ENCODE data around the gene POPDC2. TPM values are rescaled to one million over a fixed set of nuclear protein-coding genes. Genes with fewer than 3 reads are reported as not detected.

The POPDC2 gene
- total and polyA plus RNA-seq, 9 donors: 0.83 to 5.0 (median 2.9) TPM

- Histone ChIP-seq H3K27me3 (no peaks in the 10 kb centered on the region), H3K27ac (no peak overlapping the region), H3K4me3 (no peak overlapping the region), H3K9me3 (no peaks in the 10 kb centered on the region), H3K36me3 (no peaks in the 10 kb centered on the region), H3K4me1 (ENCODE audit: insufficient read depth) (peaks cover 3% of the 10 kb centered on the region)
- TF ChIP-seq EP300 (IDR thresholded peaks at IDR 0.05): no peak
- no peak for TF ChIP-seq CTCF (IDR thresholded peaks at IDR 0.05)
- TF ChIP-seq POLR2A (IDR thresholded peaks at IDR 0.05): no peak
- DNase-seq: no peak
- WGBS, 3 donors: 92 to 98% (median 97%) methylated on average over 2 of the region's 2 CpGs
- intact Hi-C loops (cut with DNase I): no loop called here
Observed at GRCh38 chr3:119641416-119641815, 19.0 kb downstream of the POPDC2 start.

- 93 to 97% (median 96%) methylated on average over 2 of the region's 2 CpGs for WGBS, 3 donors
- Histone ChIP-seq H3K27ac (no peak overlapping the region), H3K27me3 (no peaks in the 10 kb centered on the region), H3K4me1 (ENCODE audit: insufficient read depth) (peaks cover 3% of the 10 kb centered on the region), H3K4me3 (no peak overlapping the region), H3K9me3 (no peaks in the 10 kb centered on the region), H3K36me3 (no peaks in the 10 kb centered on the region)
- intact Hi-C loops (cut with DNase I): no loop called here
- no peak for TF ChIP-seq CTCF (IDR thresholded peaks at IDR 0.05)
- no peak for TF ChIP-seq EP300 (IDR thresholded peaks at IDR 0.05)
- TF ChIP-seq POLR2A (IDR thresholded peaks at IDR 0.05): no peak
- no peak for DNase-seq
Observed at GRCh38 chr3:119639494-119640350, 20.7 kb downstream of the POPDC2 start.

- intact Hi-C loops (cut with DNase I): no loop called here
- Histone ChIP-seq H3K27me3 (no peaks in the 10 kb centered on the region), H3K27ac (no peak overlapping the region), H3K4me1 (ENCODE audit: insufficient read depth) (peaks cover 2% of the 10 kb centered on the region), H3K36me3 (no peaks in the 10 kb centered on the region), H3K9me3 (no peaks in the 10 kb centered on the region), H3K4me3 (no peak overlapping the region)
- TF ChIP-seq POLR2A (IDR thresholded peaks at IDR 0.05) (no peak), CTCF (IDR thresholded peaks at IDR 0.05) (no peak), EP300 (IDR thresholded peaks at IDR 0.05) (no peak)
- WGBS, 3 donors: 68 to 77% (median 69%) methylated on average over 3 of the region's 3 CpGs
- no peak for DNase-seq
Observed at GRCh38 chr3:119637679-119638477, 22.5 kb downstream of the POPDC2 start.

- WGBS, 3 donors: 91 to 96% (median 96%) methylated on average over 4 of the region's 4 CpGs
- DNase-seq: no peak
- Histone ChIP-seq H3K4me1 (ENCODE audit: insufficient read depth) (peaks cover 5% of the 10 kb centered on the region), H3K9me3 (no peaks in the 10 kb centered on the region), H3K36me3 (no peaks in the 10 kb centered on the region), H3K4me3 (no peak overlapping the region), H3K27me3 (no peaks in the 10 kb centered on the region), H3K27ac (no peak overlapping the region)
- intact Hi-C loops (cut with DNase I): no loop called here
- TF ChIP-seq CTCF (IDR thresholded peaks at IDR 0.05) (no peak), POLR2A (IDR thresholded peaks at IDR 0.05) (no peak), EP300 (IDR thresholded peaks at IDR 0.05) (no peak)
Observed at GRCh38 chr3:119636891-119637611, 23.3 kb downstream of the POPDC2 start.
